SH-SY5Y (cell line): ENCODE data around the gene OLFM1.

Source experiments
- GATA2 ChIP-seq: IDR thresholded peaks from 2 replicates; pipeline ENCODE4 v1.6.1; 2011; ENCODE audit warnings: mild to moderate bottlenecking, low read depth, low read length
- GATA3 ChIP-seq: IDR thresholded peaks from 2 replicates; pipeline ENCODE4 v1.6.1; 2011; ENCODE audit warnings: low read depth, mild to moderate bottlenecking, low read length, moderate library complexity

- TF ChIP-seq GATA2 (no peak), GATA3 (no peak)
Observed at GRCh38 chr9:135150981-135151380, 63.5 kb downstream of the OLFM1 start.
